GM10266 (cell line): ENCODE results near the gene ATP2C1.

Experiments used
- DNase-seq: peaks from one replicate; pipeline ENCODE4 v3.0.0; 2012; ENCODE audit errors: extremely low spot score
- CTCF ChIP-seq: IDR thresholded peaks from 2 replicates; pipeline ENCODE4 v1.5.1; 2012; ENCODE audit warnings: mild to moderate bottlenecking, low read depth; ENCODE audit not compliant: control insufficient read depth, insufficient read depth; ENCODE audit errors: missing control alignments

Gene ATP2C1, protein sequence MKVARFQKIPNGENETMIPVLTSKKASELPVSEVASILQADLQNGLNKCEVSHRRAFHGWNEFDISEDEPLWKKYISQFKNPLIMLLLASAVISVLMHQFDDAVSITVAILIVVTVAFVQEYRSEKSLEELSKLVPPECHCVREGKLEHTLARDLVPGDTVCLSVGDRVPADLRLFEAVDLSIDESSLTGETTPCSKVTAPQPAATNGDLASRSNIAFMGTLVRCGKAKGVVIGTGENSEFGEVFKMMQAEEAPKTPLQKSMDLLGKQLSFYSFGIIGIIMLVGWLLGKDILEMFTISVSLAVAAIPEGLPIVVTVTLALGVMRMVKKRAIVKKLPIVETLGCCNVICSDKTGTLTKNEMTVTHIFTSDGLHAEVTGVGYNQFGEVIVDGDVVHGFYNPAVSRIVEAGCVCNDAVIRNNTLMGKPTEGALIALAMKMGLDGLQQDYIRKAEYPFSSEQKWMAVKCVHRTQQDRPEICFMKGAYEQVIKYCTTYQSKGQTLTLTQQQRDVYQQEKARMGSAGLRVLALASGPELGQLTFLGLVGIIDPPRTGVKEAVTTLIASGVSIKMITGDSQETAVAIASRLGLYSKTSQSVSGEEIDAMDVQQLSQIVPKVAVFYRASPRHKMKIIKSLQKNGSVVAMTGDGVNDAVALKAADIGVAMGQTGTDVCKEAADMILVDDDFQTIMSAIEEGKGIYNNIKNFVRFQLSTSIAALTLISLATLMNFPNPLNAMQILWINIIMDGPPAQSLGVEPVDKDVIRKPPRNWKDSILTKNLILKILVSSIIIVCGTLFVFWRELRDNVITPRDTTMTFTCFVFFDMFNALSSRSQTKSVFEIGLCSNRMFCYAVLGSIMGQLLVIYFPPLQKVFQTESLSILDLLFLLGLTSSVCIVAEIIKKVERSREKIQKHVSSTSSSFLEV

DNA sequence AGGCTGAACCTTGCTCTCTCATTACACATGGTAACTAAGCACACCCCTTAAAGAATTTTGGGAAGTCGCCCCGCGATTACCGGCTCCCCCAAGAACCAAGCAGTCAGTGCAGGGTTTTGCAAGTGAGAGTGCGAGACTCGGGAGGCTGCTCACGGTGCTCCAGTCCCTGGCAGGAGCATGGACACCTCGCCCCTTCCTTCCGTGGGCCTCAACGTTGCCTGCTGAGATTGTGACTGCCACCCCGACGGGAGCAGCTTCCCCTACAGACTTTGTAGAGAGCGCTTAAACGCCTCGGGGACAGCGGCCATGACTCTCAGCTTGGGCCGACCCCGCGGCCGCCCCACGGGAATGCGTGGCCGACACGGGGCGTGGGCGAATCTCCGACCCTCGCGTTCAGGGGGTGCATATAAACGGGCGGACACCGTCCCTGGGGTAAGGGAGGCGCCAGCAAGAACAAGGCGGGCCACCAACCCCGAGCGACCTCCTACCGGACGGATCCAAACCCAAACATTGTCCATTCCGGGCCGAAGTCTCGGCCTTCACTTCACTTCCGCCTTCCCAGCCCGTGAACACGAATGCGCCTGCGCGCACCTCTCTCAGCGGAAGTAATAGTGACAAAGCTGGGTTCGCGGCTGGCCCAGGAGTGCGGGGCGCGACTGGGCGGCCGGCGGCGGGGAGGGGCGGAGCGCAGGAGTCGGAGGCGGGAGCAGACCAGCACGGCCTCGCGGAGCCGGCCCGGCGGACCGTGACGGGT, at the start of gene ATP2C1:
ATP2C1 (plus strand) TSS at position 709 of the 754 bp plus-strand sequence. CDS start 686 bp downstream, outside the sequence.
- peak; percentile 1 for TF ChIP-seq CTCF
- peak; percentile 93 for DNase-seq

DNA sequence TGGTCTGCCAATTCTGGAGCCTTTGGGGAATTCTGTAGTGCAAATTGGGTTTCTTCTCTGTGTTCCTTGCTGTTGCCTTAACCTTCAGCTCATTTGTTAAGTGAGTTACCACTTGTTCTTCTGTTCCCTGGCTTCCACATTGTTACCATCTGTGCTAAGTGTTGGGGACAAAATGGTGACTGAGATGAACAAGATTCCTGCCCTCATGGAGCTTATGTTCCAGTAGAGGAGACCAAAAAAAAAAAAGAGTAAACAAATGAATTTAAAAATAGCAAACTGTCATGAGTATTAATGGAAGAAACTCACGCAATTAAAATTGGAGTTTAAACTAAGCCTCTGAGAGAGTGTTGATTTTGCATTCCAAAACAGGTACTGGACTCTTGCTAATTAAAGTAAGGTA, 49.4 kb upstream of the ATP2C1 start:
- no peak for DNase-seq
- no peak for TF ChIP-seq CTCF

DNA sequence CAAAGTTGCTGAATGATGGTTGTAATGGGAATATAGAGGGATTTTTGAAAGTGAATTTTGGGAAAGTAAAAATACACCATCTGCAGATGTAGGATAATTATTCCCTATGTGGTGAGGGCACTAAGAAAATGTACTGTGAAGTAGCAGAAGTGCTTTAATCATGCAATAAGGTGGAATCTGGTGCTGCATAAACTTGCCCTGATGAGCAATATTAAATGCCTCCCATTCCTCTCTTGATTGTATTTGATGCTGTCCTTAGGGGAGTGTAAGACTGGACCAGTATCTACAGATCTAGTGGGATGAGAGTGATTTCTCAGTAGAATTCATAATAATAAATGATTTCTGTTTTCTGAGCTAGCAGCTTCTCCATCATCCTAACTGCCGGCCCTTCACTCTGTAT, 47.7 kb upstream of the ATP2C1 start:
- no peak for TF ChIP-seq CTCF
- DNase-seq, result no peak

- TF ChIP-seq CTCF, result no peak
- no peak for DNase-seq
Measured at GRCh38 chr3:130849091-130849552, 44.8 kb upstream of the ATP2C1 start.

GRCh38 chr3:130850044-130850797, 43.7 kb upstream of the ATP2C1 start:
- no peak for TF ChIP-seq CTCF
- peak; percentile 57 for DNase-seq

DNA sequence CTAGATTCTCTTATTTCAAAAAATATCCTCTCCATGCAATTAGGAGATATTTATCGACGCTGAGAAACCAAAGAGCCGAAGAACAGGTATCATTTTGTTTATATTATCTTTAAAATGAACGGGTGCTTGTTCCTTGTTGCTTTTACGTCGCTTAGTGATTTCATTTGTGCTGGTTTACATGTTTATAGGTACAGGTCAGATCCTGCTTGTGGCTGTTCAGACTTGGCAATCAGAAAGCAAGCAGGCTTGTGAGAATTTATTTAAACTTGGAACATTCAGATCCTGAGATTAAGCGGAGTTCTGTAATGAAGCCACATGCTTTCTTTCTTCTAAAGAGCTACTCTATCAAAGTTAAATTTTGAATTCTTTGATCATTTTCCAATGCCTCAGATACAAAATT, 43.0 kb upstream of the ATP2C1 start:
- DNase-seq, result no peak

More for the DNA sequence above, 43.0 kb upstream of the ATP2C1 start:
- no peak for TF ChIP-seq CTCF
